WTC11 (cell line): ENCODE measurements around the gene PTPRT. TPM values are rescaled to one million over a fixed set of nuclear protein-coding genes. Genes with fewer than 3 reads are reported as not detected.

Experiments
- ATAC-seq: fragments of 200-7000 bp; cut with Tn5 transposase; 2 replicates; pipeline ENCODE4 v1.10.0; 2021; ENCODE audit warnings: mild to moderate bottlenecking, moderate library complexity
- CTCF ChIA-PET: fragments of 300-600 bp; sonication (Branson Sonifier 250); formaldehyde crosslinking; loops from one replicate; lab custom pipeline; 2021; ENCODE audit warnings: antibody characterized with exemption; lab: Charles Lee
- POLR2A ChIA-PET: fragments of 350-600 bp; sonication (Branson Sonifier 250); formaldehyde crosslinking; loops from one replicate; lab custom pipeline; 2021; ENCODE audit warnings: antibody characterized with exemption; lab: Charles Lee
- DNase-seq: peaks from one replicate; pipeline ENCODE4 v3.0.0; 2021; ENCODE audit warnings: low spot score
- H3K27ac Mint-ChIP-seq: 2 replicates; pipeline ENCODE4 v1.8.0; 2021; ENCODE audit warnings: mixed read lengths
- H3K27me3 Mint-ChIP-seq: 2 replicates; pipeline ENCODE4 v1.8.0; 2021; ENCODE audit warnings: low read depth, mild to moderate bottlenecking, moderate library complexity, mixed read lengths
- H3K36me3 Mint-ChIP-seq: 2 replicates; pipeline ENCODE4 v1.8.0; 2021; ENCODE audit warnings: mixed read lengths
- H3K4me1 Mint-ChIP-seq: 2 replicates; pipeline ENCODE4 v1.8.0; 2022; ENCODE audit warnings: mixed read lengths
- H3K4me3 Mint-ChIP-seq: 2 replicates; pipeline ENCODE4 v1.8.0; 2021; ENCODE audit warnings: mild to moderate bottlenecking, moderate library complexity, mixed read lengths
- H3K9me3 Mint-ChIP-seq: 2 replicates; pipeline ENCODE4 v1.8.0; 2021; ENCODE audit warnings: mixed read lengths
- ATF3 ChIP-seq: sonication (generic); formaldehyde crosslinking; conservative IDR thresholded peaks from 2 replicates; pipeline ENCODE4 v1.8.1; 2022; ENCODE audit warnings: mild to moderate bottlenecking, missing genetic modification reagents
- ATF6 ChIP-seq: sonication (generic); formaldehyde crosslinking; IDR thresholded peaks from 2 replicates; pipeline ENCODE4 v1.8.1; 2023; ENCODE audit warnings: mild to moderate bottlenecking, missing genetic modification reagents
- ELF4 ChIP-seq: sonication (generic); formaldehyde crosslinking; IDR thresholded peaks from 2 replicates; pipeline ENCODE4 v1.8.1; 2022; ENCODE audit warnings: low read depth, mild to moderate bottlenecking, moderate library complexity, missing genetic modification reagents
- EMX1 ChIP-seq: fragments of 250-450 bp; sonication (Bioruptor Pico); IDR thresholded peaks from 2 replicates; pipeline ENCODE4 v1.8.0; 2021; ENCODE audit warnings: mild to moderate bottlenecking
- ETV6 ChIP-seq: sonication (generic); formaldehyde crosslinking; IDR thresholded peaks from 2 replicates; pipeline ENCODE4 v1.8.1; 2022; ENCODE audit warnings: mild to moderate bottlenecking, missing genetic modification reagents
- HMGA2 ChIP-seq: fragments of 250-450 bp; sonication (Bioruptor Pico); IDR thresholded peaks from 2 replicates; pipeline ENCODE4 v1.4.0; 2021; ENCODE audit warnings: mild to moderate bottlenecking, moderate library complexity
- JAZF1 ChIP-seq: fragments of 250-450 bp; sonication (Bioruptor Pico); IDR thresholded peaks from 2 replicates; pipeline ENCODE4 v1.9.0; 2021; ENCODE audit warnings: moderate library complexity, mild to moderate bottlenecking, inconsistent platforms
- MXD4 ChIP-seq: fragments of 250-450 bp; sonication (Bioruptor Pico); IDR thresholded peaks from 2 replicates; pipeline ENCODE4 v1.8.0; 2021; ENCODE audit warnings: mild to moderate bottlenecking, moderate library complexity, borderline replicate concordance
- NFATC4 ChIP-seq: fragments of 250-450 bp; sonication (Bioruptor Pico); IDR thresholded peaks from 2 replicates; pipeline ENCODE4 v1.9.0; 2021; ENCODE audit warnings: mild to moderate bottlenecking
- NR3C1 ChIP-seq: sonication (generic); formaldehyde crosslinking; conservative IDR thresholded peaks from 2 replicates; pipeline ENCODE4 v1.8.1; 2023; ENCODE audit warnings: low read depth, mild to moderate bottlenecking, missing genetic modification reagents
- PRDM15 ChIP-seq: sonication (generic); formaldehyde crosslinking; IDR thresholded peaks from 2 replicates; pipeline ENCODE4 v1.8.0; 2022; ENCODE audit warnings: missing genetic modification reagents
- TP53 ChIP-seq: sonication (generic); formaldehyde crosslinking; IDR thresholded peaks from 2 replicates; pipeline ENCODE4 v1.8.1; 2023; ENCODE audit warnings: mild to moderate bottlenecking, missing genetic modification reagents
- USF1 ChIP-seq: sonication (generic); formaldehyde crosslinking; IDR thresholded peaks from 2 replicates; pipeline ENCODE4 v1.8.0; 2022; ENCODE audit warnings: mild to moderate bottlenecking, missing genetic modification reagents
- USF2 ChIP-seq: sonication (generic); formaldehyde crosslinking; IDR thresholded peaks from 2 replicates; pipeline ENCODE4 v1.8.1; 2023; ENCODE audit warnings: mild to moderate bottlenecking, missing genetic modification reagents, moderate library complexity
- ZBTB21 ChIP-seq: sonication (generic); formaldehyde crosslinking; IDR thresholded peaks from 2 replicates; pipeline ENCODE4 v1.8.1; 2023; ENCODE audit warnings: mild to moderate bottlenecking, missing genetic modification reagents, borderline replicate concordance
- ZBTB43 ChIP-seq: sonication (generic); formaldehyde crosslinking; IDR thresholded peaks from 2 replicates; pipeline ENCODE4 v1.8.1; 2023; ENCODE audit warnings: mild to moderate bottlenecking, missing genetic modification reagents
- ZMAT4 ChIP-seq: fragments of 250-450 bp; sonication (Bioruptor Pico); IDR thresholded peaks from 2 replicates; pipeline ENCODE4 v1.9.0; 2021; ENCODE audit warnings: mild to moderate bottlenecking
- ZNF219 ChIP-seq: sonication (generic); formaldehyde crosslinking; IDR thresholded peaks from 2 replicates; pipeline ENCODE4 v1.8.0; 2023; ENCODE audit warnings: missing genetic modification reagents, mild to moderate bottlenecking, borderline replicate concordance
- ZSCAN18 ChIP-seq: fragments of 250-450 bp; sonication (Bioruptor Pico); IDR thresholded peaks from 2 replicates; pipeline ENCODE4 v2.1.2; 2022; ENCODE audit warnings: mild to moderate bottlenecking, moderate library complexity
- total RNA-seq: library from RNA; stranded (reverse); gene quantifications from 3 replicates; pipeline ENCODE4 v1.2.3, GENCODE V29; 2021

Gene PTPRT
- total RNA-seq, 1 experiment from 2014 or later, result 1.1 TPM

GRCh38 chr20:42181064-42181463 lies 1008.6 kb downstream of the PTPRT start (continued):
- TF ChIP-seq PRDM15 (CRISPR knock-in tag), result no peak
- TF ChIP-seq, all 79 proteins: peak for 0

- Mint-ChIP-seq H3K36me3 (no peaks in the 10 kb centered on the region), H3K9me3 (no peaks in the 10 kb centered on the region)
- CTCF ChIA-PET, result interaction anchor here (0.6 kb wide), 1 partner anchor 10 kb away, joined by 3 read pairs; no protein-coding TSS in a partner anchor
- no peak for TF ChIP-seq ETV6 (CRISPR knock-in tag)
- no peak for TF ChIP-seq ZBTB43 (CRISPR knock-in tag)
- TF ChIP-seq HMGA2 (CRISPR knock-in tag), result no peak
- no peak for TF ChIP-seq ZNF219
- no peak for TF ChIP-seq EMX1 (CRISPR knock-in tag)
- TF ChIP-seq TP53 (CRISPR knock-in tag), result no peak
- TF ChIP-seq, all 79 proteins: peak for 0
- no peak for ATAC-seq
- Mint-ChIP-seq H3K27ac (no peak overlapping the region), H3K4me3 (no peak overlapping the region), H3K27me3 (peaks cover 18% of the 10 kb centered on the region), H3K4me1 (no peaks in the 10 kb centered on the region)
- DNase-seq, result peak; percentile 47
- POLR2A ChIA-PET, result no interaction called here
Measured at GRCh38 chr20:42179768-42180167, 1009.9 kb downstream of the PTPRT start.

GRCh38 chr20:42173440-42173839 lies 1016.3 kb downstream of the PTPRT start:
- ChIA-PET CTCF (no interaction called here), POLR2A (no interaction called here)
- DNase-seq (no peak), ATAC-seq (no peak)
- H3K4me1 Mint-ChIP-seq, result no peaks in the 10 kb centered on the region
- H3K4me3 Mint-ChIP-seq, result no peak overlapping the region
- H3K27ac Mint-ChIP-seq, result no peak overlapping the region
- peaks cover 14% of the 10 kb centered on the region for H3K27me3 Mint-ChIP-seq
- H3K36me3 Mint-ChIP-seq, result no peaks in the 10 kb centered on the region
- no peaks in the 10 kb centered on the region for H3K9me3 Mint-ChIP-seq
- TF ChIP-seq ATF6 (no peak), ELF4 (CRISPR knock-in tag) (no peak), ATF3 (CRISPR knock-in tag) (no peak), ZMAT4 (CRISPR knock-in tag) (no peak), ZSCAN18 (CRISPR knock-in tag) (no peak), USF1 (CRISPR knock-in tag) (no peak), NR3C1 (CRISPR knock-in tag) (no peak), USF2 (CRISPR knock-in tag) (no peak), MXD4 (CRISPR knock-in tag) (no peak), ZBTB21 (CRISPR knock-in tag) (no peak), EMX1 (CRISPR knock-in tag) (no peak), NFATC4 (no peak), HMGA2 (CRISPR knock-in tag) (no peak), JAZF1 (CRISPR knock-in tag) (no peak)
